NCI-H748 (cell line): Measurements from ENCODE around the gene TUFT1.

Source experiments
- DNase-seq: peaks from one replicate; lab custom pipeline; 2025; ENCODE audit not compliant: unreplicated experiment; lab: John Stamatoyannopoulos, UW

TUFT1 gene, protein sequence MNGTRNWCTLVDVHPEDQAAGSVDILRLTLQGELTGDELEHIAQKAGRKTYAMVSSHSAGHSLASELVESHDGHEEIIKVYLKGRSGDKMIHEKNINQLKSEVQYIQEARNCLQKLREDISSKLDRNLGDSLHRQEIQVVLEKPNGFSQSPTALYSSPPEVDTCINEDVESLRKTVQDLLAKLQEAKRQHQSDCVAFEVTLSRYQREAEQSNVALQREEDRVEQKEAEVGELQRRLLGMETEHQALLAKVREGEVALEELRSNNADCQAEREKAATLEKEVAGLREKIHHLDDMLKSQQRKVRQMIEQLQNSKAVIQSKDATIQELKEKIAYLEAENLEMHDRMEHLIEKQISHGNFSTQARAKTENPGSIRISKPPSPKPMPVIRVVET

DNA sequence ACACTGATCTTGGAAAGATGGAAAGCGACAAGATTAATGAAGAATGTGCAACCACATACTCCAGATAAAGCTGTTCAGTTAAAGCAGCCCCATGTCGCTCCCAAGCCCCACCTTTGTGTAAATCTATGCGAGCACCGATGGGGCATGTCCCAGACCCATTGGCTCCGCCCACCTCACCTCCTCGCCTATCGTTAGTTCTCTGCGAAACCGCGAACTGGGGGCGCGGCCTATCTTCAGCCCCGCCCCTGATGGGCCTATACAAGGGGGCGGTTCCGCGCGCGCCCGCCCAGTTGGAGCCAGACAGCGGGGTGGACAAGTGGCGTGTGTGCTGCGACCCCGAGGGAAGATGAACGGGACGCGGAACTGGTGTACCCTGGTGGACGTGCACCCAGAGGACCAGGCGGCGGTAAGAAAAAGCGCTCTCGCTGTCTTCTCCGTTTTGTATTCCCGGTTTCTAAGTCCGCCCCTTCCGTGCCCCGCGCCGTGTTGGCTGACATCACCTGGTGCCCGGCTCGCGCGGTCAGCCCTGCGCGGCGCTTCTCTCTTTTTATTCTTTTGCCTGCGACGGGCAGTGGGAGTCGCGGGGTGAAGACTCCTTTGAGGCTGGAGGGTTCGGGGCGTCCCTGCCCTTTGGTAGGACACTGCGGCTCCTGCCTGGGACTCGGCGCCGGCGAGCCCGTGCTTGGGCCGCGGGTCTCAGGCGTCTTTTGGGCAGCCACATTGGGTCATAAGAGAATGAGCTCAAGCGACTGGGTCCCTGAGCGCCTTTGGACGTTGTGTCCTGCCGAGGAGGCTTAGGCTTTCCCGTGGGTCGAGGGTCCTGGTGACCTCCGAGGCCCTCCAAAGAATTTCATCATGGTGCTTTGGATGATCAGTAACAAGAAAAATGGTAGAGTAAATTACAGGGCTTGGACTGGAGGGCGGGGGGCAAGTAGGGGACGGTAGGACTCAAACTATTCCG, at the start of gene TUFT1:
Gene TUFT1 (plus strand): TSS at position 289 of the 961 bp plus-strand sequence. CDS start 58 bp downstream, at position 347.
- peak; percentile 97 for DNase-seq

DNA sequence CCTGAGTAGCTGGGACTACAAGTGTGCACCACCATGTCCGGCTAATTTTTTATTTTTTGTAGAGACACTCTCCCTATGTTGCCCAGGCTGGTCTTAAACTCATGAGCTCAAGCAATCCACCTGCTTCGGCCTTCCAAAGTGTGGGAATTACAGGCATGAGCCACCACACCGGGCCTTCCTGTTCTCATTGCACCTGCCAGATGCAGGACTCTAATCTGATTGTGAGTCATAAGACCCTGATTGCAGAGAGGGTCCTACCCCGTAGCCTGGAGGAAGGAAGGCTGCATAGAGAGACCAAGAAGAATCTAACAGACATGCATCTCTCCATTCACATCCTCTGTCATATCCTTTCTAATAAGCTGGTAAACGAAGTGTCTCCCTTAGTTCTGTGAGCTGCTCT, 48.5 kb upstream of the TUFT1 start:
- DNase-seq: no peak

DNA sequence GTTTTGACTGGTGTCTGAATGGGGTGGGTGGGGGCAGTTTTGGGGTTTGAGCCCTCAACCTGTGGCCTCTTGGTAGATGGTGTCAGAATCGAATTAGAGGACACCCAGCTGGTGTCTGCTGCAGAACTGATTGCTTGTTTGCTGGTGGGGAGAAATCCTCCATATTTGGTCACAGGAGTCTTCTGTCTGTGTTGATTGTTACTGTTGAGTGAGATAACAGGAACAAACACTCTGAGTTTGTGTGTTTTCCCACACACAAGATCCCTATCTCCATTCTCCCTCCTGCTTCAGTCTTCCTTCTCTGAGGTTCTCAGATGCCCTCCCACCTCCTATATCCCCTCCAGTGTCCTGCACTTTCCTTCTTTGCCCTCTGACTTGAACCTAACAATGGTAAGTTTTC, 48.0 kb upstream of the TUFT1 start:
- no peak for DNase-seq

DNA sequence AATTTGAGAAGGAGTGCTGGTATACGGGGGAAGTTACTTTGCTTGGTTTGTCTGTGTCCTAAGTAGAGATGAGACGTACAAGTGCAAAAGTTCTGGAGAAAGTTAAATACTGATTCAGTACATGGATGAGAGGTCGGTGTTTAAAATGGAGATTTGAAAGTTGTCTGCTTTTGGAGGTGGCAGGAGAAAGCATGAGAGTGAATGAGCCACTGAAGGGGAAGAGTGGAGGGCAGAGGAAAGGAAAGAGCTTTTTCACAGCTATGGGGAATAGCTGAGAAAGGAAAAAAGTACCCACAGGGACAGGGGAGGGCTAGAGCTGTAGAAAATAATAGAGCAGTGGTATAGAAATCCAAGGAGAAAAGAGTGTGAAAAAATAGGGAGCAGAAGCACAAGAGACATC, 47.1 kb upstream of the TUFT1 start:
- no peak for DNase-seq

DNA sequence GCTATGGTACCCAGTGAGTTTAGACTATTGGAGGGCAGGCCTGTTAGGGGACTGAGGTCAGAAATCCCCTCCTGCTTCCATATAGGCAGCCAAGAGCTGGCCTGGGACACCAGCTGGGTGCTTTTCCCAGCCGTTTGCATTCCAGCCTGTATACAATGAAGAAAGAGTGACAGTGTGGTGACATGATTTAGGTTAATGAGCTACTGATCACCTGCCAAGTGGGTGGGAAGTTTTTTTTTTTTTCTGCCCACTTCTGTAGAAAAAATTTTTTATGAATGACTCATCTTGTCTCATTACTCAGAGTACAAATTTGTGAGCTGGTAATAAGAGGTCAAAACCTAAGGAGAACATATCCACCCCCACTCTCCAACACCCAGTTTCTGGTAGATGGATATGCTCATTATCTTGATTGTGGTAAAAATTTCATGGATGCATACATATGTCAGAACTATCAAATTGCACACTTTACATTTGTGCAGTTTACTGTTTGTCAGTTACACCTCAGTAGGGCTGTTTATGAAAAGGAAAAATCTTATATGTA, 45.3 kb upstream of the TUFT1 start:
- DNase-seq: no peak

DNA sequence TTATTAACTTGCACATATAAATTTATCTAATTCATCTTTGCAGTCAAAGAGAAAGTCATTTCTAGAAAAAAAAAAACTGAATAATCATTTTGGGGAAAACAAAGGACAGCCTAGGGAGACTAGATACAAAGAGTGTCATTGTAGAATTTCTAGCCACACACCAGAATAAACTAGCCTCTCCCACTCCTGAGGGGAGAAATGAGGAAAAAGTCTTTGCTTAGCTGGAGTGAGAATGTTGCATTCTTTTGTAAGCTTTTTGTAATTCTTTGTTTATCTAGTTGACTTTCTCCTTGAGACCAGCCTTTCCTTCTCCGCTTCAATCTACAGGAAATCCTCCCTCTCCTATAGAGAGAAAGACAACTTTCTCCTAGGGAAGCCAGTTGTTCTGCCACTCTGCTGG, 44.8 kb upstream of the TUFT1 start:
- DNase-seq: no peak

DNA sequence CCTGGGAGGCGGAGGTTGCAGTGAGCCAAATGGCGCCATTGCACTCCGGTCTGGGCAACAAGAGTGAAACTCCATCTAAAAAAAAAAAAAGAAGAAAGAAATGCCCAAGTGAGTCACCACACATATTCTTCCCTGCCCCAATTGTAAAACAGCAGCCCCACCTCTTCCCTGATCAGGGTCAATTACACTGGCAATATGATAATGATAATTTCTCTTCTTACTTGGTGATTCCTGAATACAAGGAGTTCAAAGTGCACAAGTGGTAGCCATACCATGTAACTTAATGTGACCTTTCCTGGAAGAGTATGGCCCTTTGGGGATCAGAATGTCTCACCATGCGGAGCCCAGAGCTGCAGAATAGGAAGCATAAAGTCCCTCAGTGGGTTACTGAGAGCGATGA, 40.7 kb upstream of the TUFT1 start:
- DNase-seq: no peak

DNA sequence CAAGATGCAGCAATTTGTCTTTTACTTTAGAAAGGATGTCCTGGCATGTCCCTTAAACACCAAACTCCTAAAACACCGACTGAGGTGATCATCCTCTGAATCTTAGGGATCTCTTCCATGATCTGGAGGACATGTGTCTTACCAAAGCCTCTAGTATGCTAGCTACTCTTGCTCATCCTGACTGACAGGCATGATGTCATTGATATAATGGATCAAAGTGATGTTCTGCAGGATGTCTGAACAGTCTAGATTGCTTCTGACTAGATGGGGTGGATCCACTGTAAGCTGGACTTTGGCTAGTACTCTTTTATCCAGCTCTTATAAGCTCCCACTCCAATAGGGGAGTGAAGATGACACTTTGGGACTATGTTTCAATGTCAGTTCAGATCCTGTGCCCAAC, 40.2 kb upstream of the TUFT1 start:
- no peak for DNase-seq

DNA sequence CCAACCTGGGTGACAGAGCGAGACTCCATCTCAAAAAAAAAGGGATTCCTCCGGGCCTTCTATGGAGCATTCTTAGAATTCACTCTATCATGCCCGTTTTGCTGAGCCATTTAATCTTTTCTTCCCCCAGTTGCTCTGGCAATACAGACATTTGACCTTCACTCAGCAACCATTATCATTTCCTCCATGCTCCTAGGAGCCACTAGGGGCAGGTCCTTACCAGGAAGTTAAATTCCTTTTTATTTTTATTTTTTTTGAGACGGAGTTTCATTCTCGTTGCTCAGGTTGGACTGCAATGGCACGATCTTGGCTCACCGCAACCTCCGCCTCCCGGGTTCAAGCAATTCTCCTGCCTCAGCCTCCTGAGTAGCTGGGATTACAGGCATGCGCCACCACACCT, 38.6 kb upstream of the TUFT1 start:
- DNase-seq: no peak

DNA sequence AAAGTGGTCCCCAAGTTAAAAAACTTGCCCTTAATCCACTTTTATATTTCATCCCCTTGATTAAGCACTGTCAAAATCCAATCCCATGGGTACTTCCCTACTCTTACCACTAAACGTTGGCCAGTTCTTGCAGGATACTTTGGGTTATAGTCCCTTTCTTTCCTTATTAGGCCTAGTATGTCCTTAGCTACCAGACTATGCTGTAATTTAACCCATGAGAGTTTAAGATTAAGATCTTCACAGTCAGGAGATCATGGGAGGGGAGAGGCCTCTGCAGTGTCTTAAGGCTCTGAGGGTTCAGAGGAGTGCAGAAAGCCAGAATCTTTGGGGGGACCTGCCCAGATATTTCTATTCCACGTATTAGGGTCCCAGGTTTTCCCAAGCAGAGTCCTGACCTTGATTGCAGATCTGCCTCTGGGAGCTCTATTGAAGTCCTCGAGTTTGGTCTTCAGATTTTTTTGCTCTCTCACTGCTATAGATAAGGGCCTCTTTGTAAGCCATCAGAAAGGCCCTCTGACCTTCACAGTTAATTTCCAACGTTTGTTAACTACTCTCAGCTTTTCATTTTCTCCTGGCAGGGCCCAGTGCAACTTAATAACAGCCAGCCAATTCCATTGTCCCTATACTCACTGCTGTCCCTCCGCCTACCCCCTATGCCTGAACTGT, 37.9 kb upstream of the TUFT1 start:
- no peak for DNase-seq

DNA sequence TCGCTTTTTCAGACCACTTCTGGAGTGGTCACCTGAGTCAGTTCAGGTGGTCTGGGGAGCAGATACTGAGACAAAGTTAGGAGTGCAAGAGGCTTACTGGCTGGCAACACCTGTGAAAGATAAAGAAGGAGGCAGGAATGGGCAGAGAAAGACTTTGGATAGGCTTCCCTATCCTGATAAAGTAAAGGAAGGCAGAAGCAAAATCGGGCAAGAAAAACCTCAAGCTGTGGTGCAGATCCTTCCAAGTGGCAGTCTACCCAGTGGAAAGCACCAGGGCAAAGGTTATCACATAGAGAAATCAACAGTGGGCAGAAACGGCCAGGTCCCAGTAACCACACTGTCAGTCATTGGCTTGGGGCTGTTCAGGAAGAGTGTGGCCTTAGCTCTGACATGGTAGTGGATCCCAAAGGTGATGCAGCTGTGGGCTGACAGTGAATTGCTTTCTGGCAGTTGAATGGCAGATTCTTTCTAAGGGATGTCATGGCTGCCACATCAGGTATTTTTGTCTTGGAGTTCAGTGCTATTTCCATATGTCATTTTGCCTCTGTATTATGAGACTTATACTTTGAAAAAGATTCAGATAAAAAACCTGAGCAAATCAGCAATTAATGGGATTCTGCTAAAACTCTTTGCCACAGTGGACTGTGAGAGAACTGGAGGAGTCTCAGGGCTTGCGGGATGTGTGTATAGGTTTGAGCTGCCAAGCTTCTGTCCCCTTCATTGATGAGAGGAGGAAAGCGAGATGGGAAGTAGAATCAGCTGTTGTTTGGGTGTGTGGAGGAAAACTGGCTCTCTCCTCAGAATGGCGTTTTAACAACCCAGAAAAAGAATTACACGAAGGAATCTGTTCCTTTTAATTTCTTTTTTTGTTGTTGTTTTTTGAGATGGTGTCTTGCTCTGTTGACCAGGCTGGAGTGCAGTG, 37.0 kb upstream of the TUFT1 start:
- no peak for DNase-seq

DNA sequence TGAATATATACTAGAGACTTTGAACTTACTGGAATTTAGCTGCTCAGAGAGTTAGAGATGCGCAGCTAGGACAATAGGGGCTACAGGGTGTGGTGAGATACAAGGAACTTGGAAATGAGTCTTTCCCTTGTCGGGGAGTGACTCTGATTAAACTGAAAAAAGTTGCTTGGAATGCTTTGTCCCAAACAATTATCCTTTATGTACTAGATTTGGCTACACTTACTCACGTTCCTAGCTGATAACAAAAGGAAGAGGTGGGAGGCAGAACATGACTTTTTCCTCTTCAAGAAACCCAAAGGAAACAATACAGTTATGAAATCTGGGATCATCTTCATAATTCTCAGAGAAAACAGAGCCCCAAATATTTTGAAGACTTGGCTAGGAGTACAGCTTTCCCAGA, 35.9 kb upstream of the TUFT1 start:
- no peak for DNase-seq

DNA sequence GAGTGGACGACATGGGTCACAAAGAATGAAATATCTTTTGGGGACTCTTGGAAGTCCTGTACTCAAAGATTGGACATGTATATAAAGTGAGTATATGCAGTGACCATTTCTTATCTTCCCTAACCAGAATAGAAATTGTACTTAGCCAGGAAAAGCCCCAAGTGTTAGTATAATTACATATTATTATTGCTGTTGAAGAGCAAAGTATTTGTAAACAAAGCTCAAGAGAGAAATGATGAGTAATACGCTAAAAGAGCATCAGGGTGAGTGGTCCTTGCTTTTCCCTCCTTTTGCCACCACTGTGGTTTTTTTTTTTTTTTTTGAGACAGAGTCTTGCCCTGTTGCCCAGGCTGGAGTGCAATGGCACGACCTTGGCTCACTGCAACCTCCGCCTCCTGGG, 35.4 kb upstream of the TUFT1 start:
- no peak for DNase-seq

DNA sequence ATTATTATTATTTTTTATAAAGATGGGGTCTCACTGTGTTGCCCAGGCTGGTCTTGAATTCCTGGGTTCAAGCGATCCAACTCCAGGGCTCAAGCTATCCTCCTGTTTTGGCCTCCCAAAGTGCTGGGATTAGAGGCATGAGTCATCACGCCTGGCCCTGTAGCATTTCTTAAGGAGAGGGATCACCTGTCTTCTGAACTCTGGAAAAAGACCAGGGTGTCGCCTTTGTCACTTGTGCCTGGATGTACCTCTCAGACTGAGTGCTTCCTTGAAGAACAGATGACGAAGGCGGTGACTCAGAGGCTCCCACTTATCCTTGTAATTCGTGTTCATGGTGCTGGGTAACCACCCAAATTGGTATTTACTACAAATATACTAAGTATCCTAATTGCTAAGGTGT, 31.3 kb upstream of the TUFT1 start:
- no peak for DNase-seq

DNA sequence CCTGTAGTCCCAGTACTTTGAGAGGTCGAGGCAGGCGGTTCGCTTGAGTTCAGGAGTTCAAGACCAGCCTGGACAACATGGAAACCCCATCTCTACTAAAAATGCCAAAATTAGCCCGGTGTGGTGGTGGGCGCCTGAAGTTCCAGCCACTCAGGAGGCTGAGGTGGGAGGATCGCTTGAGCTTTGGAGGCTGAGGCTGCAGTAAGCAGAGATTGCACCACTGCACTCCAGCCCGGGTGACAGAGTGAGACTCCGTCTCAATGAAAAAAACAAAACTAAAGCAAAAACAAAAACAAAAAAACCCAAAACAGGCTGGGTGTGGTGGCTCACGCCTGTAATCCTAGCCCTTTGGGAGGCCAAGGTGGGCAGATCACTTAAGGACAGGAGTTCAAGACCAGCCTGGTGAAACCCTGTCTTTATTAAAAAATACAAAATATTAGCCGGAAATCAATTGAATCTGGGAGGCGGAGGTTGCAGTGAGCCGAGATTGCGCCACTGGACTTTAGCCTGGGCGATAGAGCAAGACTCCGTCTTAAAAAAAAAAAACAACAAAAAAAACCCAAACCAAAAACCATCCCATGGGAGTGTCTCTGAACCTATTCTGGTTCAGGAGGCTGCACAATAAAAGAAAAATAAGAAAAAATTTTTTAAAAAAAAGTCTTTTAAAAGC, 30.6 kb upstream of the TUFT1 start:
- no peak for DNase-seq

DNA sequence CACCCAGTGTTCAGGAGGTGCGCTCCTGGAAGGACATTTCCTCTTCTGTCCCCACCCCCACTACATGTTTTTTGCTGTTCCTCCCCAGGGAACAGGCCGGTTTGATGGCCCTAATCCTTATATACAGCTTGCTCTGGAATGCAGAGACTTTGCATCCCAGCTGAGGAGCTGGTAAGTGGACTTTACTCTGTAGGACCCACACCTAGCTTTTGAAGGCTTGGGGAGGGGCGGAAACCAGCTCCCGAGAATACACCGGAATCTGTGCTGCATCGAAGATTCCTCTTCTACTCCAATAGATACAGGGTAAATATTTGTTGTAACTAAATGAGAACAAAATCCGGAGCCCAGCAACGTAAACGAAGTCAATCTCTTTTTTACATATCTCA, 30.1 kb upstream of the TUFT1 start:
- peak; percentile 30 for DNase-seq

DNA sequence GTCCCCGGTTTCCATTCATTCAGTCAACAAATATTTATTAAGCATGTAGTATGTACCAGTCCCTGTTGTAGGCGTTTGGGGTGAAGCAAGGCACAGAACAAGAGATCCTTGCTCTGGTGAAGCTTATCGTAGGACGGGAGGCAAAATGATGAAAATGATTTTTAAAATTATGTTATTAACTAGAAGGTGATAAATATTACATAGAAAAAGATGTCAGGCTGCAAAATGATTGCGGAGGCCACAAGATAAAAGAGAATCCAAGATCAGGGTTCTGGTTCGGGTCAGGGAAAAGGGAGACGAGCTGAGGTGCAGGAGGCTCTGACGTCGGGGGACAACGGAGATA, 29.5 kb upstream of the TUFT1 start:
- no peak for DNase-seq

DNA sequence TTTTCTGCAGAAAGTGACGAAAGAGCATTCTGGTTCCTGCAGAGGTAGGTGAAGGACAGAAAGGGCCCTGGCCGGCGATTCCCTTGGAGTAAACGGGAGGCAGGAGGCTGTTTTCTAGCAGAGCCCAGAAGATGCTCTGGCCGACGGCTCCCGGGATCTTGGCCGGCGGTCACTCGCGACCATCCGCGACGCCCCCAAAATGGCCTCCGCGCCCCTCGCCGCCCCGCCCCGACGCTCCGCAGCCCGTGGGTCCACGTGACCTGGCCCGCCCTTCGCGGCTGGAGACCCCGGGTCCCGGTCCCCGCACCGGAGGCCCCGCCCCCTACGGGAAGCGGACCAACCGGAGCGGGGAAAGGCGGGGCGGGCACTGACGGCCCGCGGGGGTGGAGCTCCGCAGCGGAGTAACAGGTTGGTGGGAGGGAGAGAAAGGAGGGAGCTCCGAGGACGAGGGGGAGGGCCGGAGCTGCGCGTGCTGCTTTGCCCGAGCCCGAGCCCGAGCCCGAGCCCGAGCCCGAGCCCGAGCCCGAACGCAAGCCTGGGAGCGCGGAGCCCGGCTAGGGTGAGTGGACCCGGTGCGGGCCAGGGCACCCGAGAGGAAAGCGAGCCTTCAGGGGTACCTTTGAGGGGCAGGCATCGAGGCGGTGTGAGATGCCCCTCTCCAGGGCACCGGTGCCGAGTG, 29.0 kb upstream of the TUFT1 start, which contains the start of gene CGN:
Gene CGN (plus strand): TSS at position 431 of the 679 bp plus-strand sequence. CDS start 7,133 bp downstream, outside the sequence.
- peak; percentile 98 for DNase-seq

DNA sequence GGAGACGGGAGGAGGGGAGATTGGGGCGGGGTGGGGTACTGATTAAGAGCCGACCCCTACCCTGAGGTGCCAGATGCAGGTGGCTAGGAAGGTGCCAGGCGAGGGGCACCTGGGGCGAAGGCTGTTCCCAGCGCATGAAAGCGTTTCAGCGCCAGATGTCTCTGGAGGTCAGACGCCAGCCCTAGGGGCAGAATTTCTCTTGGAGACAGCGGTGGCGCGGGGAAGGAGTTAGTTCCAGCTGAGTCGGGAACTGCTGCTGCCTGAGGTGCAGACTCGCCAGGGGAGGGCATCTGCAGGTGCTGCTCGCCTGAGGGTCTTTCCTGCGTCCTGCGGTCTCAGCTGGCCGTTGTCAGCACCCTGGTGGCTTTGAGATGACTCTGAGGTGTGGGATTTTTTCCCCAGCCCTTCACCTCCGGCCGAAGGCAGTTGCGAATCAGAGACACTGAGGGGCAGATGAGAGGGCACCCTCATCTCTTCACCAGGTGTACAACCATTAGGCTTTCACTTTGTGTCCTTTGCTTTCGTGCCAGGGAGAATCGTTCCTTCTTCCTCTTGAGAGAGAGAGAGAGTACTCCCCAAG, 28.4 kb upstream of the TUFT1 start:
- DNase-seq: peak; percentile 71
